ENCODE measurements around the gene FRAT1. TPM values are rescaled to one million over a fixed set of nuclear protein-coding genes. Genes with fewer than 3 reads are reported as not detected.
"Not testable (repeated sequence)": the region's sequence is repeated elsewhere in the genome, so short reads cannot be mapped to it uniquely, and the experiment has no call there.

FRAT1 gene
- total RNA-seq, 1 donor from 2014 or later, result 1.4 TPM

- Mint-ChIP-seq H3K36me3 (ENCODE audit: low read depth, unreplicated experiment) (peaks cover 2% of the 10 kb centered on the region), H3K4me3 (ENCODE audit: unreplicated experiment) (no peak overlapping the region), H3K9me3 (ENCODE audit: unreplicated experiment) (no peaks in the 10 kb centered on the region), H3K4me1 (ENCODE audit: low read depth, unreplicated experiment) (peaks cover 3% of the 10 kb centered on the region), H3K27me3 (ENCODE audit: low read depth, unreplicated experiment) (no peaks in the 10 kb centered on the region), H3K27ac (ENCODE audit: unreplicated experiment) (no peak overlapping the region)
- Histone ChIP-seq H3K4me3 (ENCODE audit: insufficient read depth, low read depth, low read length) (no peak overlapping the region), H3K27ac (ENCODE audit: low read depth, low read length) (no peak overlapping the region), H3K9me3 (ENCODE audit: insufficient read depth, low read depth, low read length) (no peaks in the 10 kb centered on the region), H3K27me3 (ENCODE audit: insufficient read depth, low read length) (no peaks in the 10 kb centered on the region), H3K4me2 (ENCODE audit: low read length) (peak overlapping the region; percentile 7), H3K36me3 (ENCODE audit: insufficient read depth, low read length) (no peaks in the 10 kb centered on the region), H3K9ac (ENCODE audit: low read length) (no peak overlapping the region), H3K79me2 (ENCODE audit: insufficient read depth, low read length) (peaks cover 20% of the 10 kb centered on the region), H2AFZ (ENCODE audit: low read depth, low read length) (no peak overlapping the region), H4K20me1 (ENCODE audit: insufficient read depth, low read length) (no peaks in the 10 kb centered on the region), H3K4me1 (ENCODE audit: insufficient read depth, low read length) (no peaks in the 10 kb centered on the region)
- DNase-seq (ENCODE audit: low read depth), result peak; percentile 82
- no peak for FAIRE-seq
- TF ChIP-seq EZH2 (IDR thresholded peaks at IDR 0.05; ENCODE audit: insufficient read depth, low read length), result no peak
- peak; percentile 57 for TF ChIP-seq CTCF (IDR thresholded peaks at IDR 0.05; ENCODE audit: insufficient read depth, low read depth, low read length)
Observed at GRCh38 chr10:97278491-97278989, 40.5 kb upstream of the FRAT1 start.

DNA sequence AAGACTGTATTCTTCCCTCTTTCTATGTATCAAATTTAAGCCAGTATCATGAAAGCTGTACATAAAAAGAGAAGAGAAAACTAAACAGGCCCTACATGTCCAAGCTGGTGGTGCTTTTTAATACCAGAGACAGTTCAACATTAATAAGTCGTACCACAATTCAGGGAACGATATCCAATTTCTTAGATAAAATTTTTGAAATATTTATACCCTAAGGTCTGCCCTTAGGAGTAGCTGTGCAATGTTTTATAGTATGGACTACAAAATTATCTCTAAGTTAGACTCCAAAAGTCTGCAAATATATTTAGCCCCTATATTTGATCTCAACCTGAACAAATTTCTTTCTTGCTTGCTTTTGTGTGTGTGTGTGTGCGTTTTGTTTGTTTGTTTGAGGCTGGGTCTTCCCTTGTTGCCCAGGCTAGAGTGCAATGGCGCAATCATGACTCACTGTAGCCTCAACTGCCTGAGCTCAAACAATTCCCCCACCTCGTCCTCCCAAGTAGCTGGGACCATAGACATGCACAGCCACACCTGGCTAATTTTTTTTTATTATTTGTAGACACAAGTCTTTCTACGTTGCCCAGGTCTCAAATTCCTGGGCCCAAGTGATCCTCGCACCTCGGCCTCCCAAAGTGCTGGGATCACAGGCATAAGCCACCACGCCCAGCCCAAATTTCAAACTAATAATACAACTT lies 39.8 kb upstream of the FRAT1 start:
- TF ChIP-seq EZH2 (IDR thresholded peaks at IDR 0.05; ENCODE audit: insufficient read depth, low read length) (no peak), CTCF (IDR thresholded peaks at IDR 0.05; ENCODE audit: insufficient read depth, low read depth, low read length) (no peak)
- no peaks in the 10 kb centered on the region for H3K27me3 ChIP-seq (ENCODE audit: insufficient read depth, low read length)
- H3K9me3 ChIP-seq (ENCODE audit: insufficient read depth, low read depth, low read length), result no peaks in the 10 kb centered on the region
- no peak overlapping the region for H3K4me3 ChIP-seq (ENCODE audit: insufficient read depth, low read depth, low read length)
- no peaks in the 10 kb centered on the region for H3K4me1 ChIP-seq (ENCODE audit: insufficient read depth, low read length)
- H3K4me1 Mint-ChIP-seq (ENCODE audit: low read depth, unreplicated experiment), result peaks cover 3% of the 10 kb centered on the region
- H4K20me1 ChIP-seq (ENCODE audit: insufficient read depth, low read length), result no peaks in the 10 kb centered on the region
- no peaks in the 10 kb centered on the region for H3K36me3 ChIP-seq (ENCODE audit: insufficient read depth, low read length)
- peaks cover 2% of the 10 kb centered on the region for H3K36me3 Mint-ChIP-seq (ENCODE audit: low read depth, unreplicated experiment)
- no peak overlapping the region for H3K27ac Mint-ChIP-seq (ENCODE audit: unreplicated experiment)
- H3K9me3 Mint-ChIP-seq (ENCODE audit: unreplicated experiment), result no peaks in the 10 kb centered on the region
- peak; percentile 11 for DNase-seq (ENCODE audit: low read depth)
- no peak overlapping the region for H3K27ac ChIP-seq (ENCODE audit: low read depth, low read length)
- H3K4me3 Mint-ChIP-seq (ENCODE audit: unreplicated experiment), result no peak overlapping the region
- no peak overlapping the region for H2AFZ ChIP-seq (ENCODE audit: low read depth, low read length)
- H3K4me2 ChIP-seq (ENCODE audit: low read length), result peak overlapping the region; percentile 7
- peaks cover 20% of the 10 kb centered on the region for H3K79me2 ChIP-seq (ENCODE audit: insufficient read depth, low read length)
- FAIRE-seq, result no peak
- H3K9ac ChIP-seq (ENCODE audit: low read length), result no peak overlapping the region
- H3K27me3 Mint-ChIP-seq (ENCODE audit: low read depth, unreplicated experiment), result no peaks in the 10 kb centered on the region

DNA sequence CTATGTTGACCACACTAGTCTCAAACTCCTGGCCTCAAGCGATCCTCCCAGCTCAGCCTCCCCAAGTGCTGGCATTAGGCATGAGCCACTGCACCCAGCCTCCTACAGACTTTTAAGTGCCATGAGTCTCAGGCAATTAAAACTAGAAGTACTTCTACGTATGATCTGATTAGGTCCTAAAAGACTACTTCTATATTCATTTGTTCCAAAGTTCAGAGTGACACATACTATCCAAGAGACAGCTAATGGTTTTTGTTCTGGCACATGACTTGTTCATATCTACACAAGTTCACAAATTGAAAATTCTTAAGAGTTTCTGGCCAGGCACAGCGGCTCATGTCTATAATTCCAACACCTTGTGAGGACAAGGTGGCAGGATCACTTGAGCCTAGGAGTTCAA lies 38.3 kb upstream of the FRAT1 start:
- H3K4me3 Mint-ChIP-seq (ENCODE audit: unreplicated experiment), result no peak overlapping the region
- TF ChIP-seq CTCF (IDR thresholded peaks at IDR 0.05; ENCODE audit: insufficient read depth, low read depth, low read length) (no peak), EZH2 (IDR thresholded peaks at IDR 0.05; ENCODE audit: insufficient read depth, low read length) (no peak)
- H3K9me3 Mint-ChIP-seq (ENCODE audit: unreplicated experiment), result no peaks in the 10 kb centered on the region
- H3K9me3 ChIP-seq (ENCODE audit: insufficient read depth, low read depth, low read length), result no peaks in the 10 kb centered on the region
- peaks cover 3% of the 10 kb centered on the region for H3K4me1 Mint-ChIP-seq (ENCODE audit: low read depth, unreplicated experiment)
- H3K4me2 ChIP-seq (ENCODE audit: low read length), result no peak overlapping the region
- no peak overlapping the region for H3K27ac Mint-ChIP-seq (ENCODE audit: unreplicated experiment)
- H3K4me3 ChIP-seq (ENCODE audit: insufficient read depth, low read depth, low read length), result no peak overlapping the region
- H3K36me3 Mint-ChIP-seq (ENCODE audit: low read depth, unreplicated experiment), result peaks cover 2% of the 10 kb centered on the region
- no peaks in the 10 kb centered on the region for H3K27me3 ChIP-seq (ENCODE audit: insufficient read depth, low read length)
- DNase-seq (ENCODE audit: low read depth) (no peak), FAIRE-seq (no peak)
- no peak overlapping the region for H3K9ac ChIP-seq (ENCODE audit: low read length)
- no peak overlapping the region for H3K27ac ChIP-seq (ENCODE audit: low read depth, low read length)
- no peaks in the 10 kb centered on the region for H4K20me1 ChIP-seq (ENCODE audit: insufficient read depth, low read length)
- H3K36me3 ChIP-seq (ENCODE audit: insufficient read depth, low read length), result no peaks in the 10 kb centered on the region
- no peaks in the 10 kb centered on the region for H3K27me3 Mint-ChIP-seq (ENCODE audit: low read depth, unreplicated experiment)
- H3K79me2 ChIP-seq (ENCODE audit: insufficient read depth, low read length), result peaks cover 16% of the 10 kb centered on the region
- no peaks in the 10 kb centered on the region for H3K4me1 ChIP-seq (ENCODE audit: insufficient read depth, low read length)
- H2AFZ ChIP-seq (ENCODE audit: low read depth, low read length), result no peak overlapping the region

GRCh38 chr10:97290076-97290475 lies 29.0 kb upstream of the FRAT1 start:
- not testable (repeated sequence) for H3K4me1 ChIP-seq (ENCODE audit: insufficient read depth, low read length); FAIRE-seq; H3K36me3 Mint-ChIP-seq (ENCODE audit: low read depth, unreplicated experiment); H3K4me3 Mint-ChIP-seq (ENCODE audit: unreplicated experiment); H3K36me3 ChIP-seq (ENCODE audit: insufficient read depth, low read length); DNase-seq (ENCODE audit: low read depth); H3K4me1 Mint-ChIP-seq (ENCODE audit: low read depth, unreplicated experiment); H3K27ac ChIP-seq (ENCODE audit: low read depth, low read length); H3K9ac ChIP-seq (ENCODE audit: low read length); H2AFZ ChIP-seq (ENCODE audit: low read depth, low read length); H3K27me3 ChIP-seq (ENCODE audit: insufficient read depth, low read length); H3K4me2 ChIP-seq (ENCODE audit: low read length); H3K9me3 Mint-ChIP-seq (ENCODE audit: unreplicated experiment); H3K4me3 ChIP-seq (ENCODE audit: insufficient read depth, low read depth, low read length); H4K20me1 ChIP-seq (ENCODE audit: insufficient read depth, low read length); H3K9me3 ChIP-seq (ENCODE audit: insufficient read depth, low read depth, low read length); H3K27me3 Mint-ChIP-seq (ENCODE audit: low read depth, unreplicated experiment)
- peak overlapping the region; percentile 54 for H3K27ac Mint-ChIP-seq (ENCODE audit: unreplicated experiment)
- H3K79me2 ChIP-seq (ENCODE audit: insufficient read depth, low read length), result peaks cover 24% of the 10 kb centered on the region
